ENCODE data around the gene CPT2.

CPT2 gene

GRCh38 chr1:53241828-53242227 is 45.2 kb downstream of the CPT2 start:
- FAIRE-seq (no peak), DNase-seq (ENCODE audit: insufficient read length, low spot score) (no peak)
- no peak for TF ChIP-seq CTCF (IDR thresholded peaks at IDR 0.05; ENCODE audit: insufficient read depth, missing control alignments)

GRCh38 chr1:53242381-53242780 is 45.8 kb downstream of the CPT2 start:
- no peak for TF ChIP-seq CTCF (IDR thresholded peaks at IDR 0.05; ENCODE audit: insufficient read depth, missing control alignments)
- DNase-seq (ENCODE audit: insufficient read length, low spot score) (no peak), FAIRE-seq (no peak)

- TF ChIP-seq CTCF (IDR thresholded peaks at IDR 0.05; ENCODE audit: insufficient read depth, missing control alignments) = no peak
- no peak for FAIRE-seq
- no peak for DNase-seq (ENCODE audit: insufficient read length, low spot score)
Measured at GRCh38 chr1:53244141-53244540, 47.5 kb downstream of the CPT2 start.

GRCh38 chr1:53246261-53247134 is 49.9 kb downstream of the CPT2 start:
- FAIRE-seq (no peak), DNase-seq (ENCODE audit: insufficient read length, low spot score) (no peak)
- TF ChIP-seq CTCF (IDR thresholded peaks at IDR 0.05; ENCODE audit: insufficient read depth, missing control alignments) = no peak

- no peak for TF ChIP-seq CTCF (IDR thresholded peaks at IDR 0.05; ENCODE audit: insufficient read depth, missing control alignments)
- DNase-seq (ENCODE audit: insufficient read length, low spot score) (no peak), FAIRE-seq (peak; percentile 90)
Measured at GRCh38 chr1:53249706-53250105, 53.1 kb downstream of the CPT2 start.

GRCh38 chr1:53250325-53250724 is 53.7 kb downstream of the CPT2 start:
- FAIRE-seq (no peak), DNase-seq (ENCODE audit: insufficient read length, low spot score) (no peak)
- TF ChIP-seq CTCF (IDR thresholded peaks at IDR 0.05; ENCODE audit: insufficient read depth, missing control alignments) = no peak

- DNase-seq (ENCODE audit: insufficient read length, low spot score) (no peak), FAIRE-seq (no peak)
- no peak for TF ChIP-seq CTCF (IDR thresholded peaks at IDR 0.05; ENCODE audit: insufficient read depth, missing control alignments)
Measured at GRCh38 chr1:53254011-53254640, 57.5 kb downstream of the CPT2 start.

Measured in D721Med (cell line).